Suppressor macrophage treated with lipopolysaccharide for 1 hour (primary cell): ENCODE results near the gene CCNI2.
A peak's percentile ranks its signal among the peaks of the same experiment; 100 is the strongest.

Experiments used
- DNase-seq, 3 donors: peaks; one replicate each; pipeline ENCODE4 v3.0.0-alpha.2; 2020 to 2022

Gene CCNI2

GRCh38 chr5:132766020-132766805, 19.0 kb downstream of the CCNI2 start:
- DNase-seq: no peak

GRCh38 chr5:132766806-132767055, 19.5 kb downstream of the CCNI2 start:
- DNase-seq: no peak

DNA sequence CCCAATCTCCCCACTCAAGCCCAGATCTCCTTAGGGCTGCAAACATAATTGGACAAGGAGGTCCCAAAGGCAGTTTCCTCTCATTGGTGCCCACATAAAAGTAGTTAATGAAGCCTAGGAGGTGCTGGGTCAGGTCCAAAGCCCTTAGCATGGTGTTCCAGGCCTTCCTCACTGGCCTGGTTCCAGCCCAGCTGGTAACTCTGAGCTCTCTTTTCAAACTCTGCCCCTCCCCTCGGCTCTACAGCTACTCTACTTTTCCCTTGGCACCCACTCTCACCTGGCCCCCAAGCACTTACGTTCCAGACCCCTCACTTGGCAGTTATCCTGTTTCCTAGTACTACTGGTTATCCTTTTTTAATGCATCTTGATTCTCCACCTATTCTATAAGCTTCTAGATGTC, 19.9 kb downstream of the CCNI2 start:
- no peak for DNase-seq

- DNase-seq: no peak
These were observed 21.3 kb downstream of the CCNI2 start for GRCh38 chr5:132768485-132768868.

- no peak for DNase-seq
These were observed 23.4 kb downstream of the CCNI2 start for GRCh38 chr5:132770476-132771159.

DNA sequence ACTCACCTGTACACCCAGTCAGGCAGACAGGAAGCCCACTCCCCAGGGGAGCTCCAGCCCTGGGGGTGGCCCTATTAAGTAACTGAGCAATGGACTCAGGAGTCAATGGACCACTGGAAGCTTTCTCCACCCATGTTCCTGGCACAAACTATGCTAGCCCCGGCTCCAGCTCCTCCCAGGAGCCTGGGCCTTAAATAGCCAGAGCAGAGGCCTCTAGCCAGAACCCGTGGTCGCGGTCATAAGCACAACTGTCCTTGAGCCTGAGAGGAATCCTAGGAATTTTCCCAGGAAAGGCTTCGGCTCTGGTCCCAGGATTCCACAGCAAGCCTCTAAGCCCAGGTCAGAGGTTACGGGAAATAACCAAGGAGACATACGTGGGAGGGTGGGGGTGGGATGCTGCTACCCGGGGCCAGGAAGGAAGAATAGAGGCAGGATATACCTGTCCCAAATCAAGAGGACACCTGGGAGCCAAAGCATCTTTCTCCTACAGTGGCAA, 24.3 kb downstream of the CCNI2 start:
- DNase-seq: no peak

DNA sequence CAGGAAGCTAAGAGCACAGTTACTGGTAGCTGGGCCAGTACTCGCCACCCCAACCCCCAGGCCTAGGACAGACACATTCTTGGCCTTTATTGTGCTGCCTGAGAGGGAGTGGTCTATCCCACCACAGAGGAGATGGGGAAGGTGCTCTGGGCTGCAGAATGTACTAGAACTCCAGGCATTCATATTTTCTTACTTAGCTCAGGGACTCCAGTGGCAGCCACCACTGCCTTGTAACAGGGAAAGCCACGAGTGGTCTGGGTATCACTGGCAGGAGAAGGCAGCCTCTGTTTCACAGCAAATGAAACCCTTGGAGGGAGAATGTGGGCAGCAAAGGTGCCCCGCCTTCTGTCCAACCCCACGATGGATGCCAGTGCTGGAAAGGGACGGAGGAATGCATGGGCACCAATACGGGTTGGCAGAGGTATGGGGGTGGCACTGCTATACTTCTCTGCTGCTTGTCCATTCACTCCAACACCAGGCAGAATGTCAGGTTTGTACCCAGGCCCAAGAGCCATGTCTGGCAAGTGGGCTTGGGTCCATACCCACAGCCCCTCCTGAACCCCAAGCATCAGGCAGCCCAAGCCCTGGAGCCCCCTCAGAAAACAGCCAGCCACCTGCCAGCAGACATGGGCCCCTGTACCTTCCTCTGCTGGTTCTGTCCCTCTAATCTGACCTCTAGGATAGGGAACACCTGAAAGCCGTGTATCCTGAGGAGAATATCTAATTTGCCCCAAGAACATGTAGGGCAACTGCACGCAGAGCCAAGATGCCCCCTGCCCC, 25.3 kb downstream of the CCNI2 start:
- no peak for DNase-seq

GRCh38 chr5:132773114-132773513, 25.9 kb downstream of the CCNI2 start:
- no peak for DNase-seq

- no peak for DNase-seq
These were observed 26.6 kb downstream of the CCNI2 start for GRCh38 chr5:132773601-132774355.

- no peak for DNase-seq
These were observed 27.2 kb downstream of the CCNI2 start for GRCh38 chr5:132774406-132774805.

DNA sequence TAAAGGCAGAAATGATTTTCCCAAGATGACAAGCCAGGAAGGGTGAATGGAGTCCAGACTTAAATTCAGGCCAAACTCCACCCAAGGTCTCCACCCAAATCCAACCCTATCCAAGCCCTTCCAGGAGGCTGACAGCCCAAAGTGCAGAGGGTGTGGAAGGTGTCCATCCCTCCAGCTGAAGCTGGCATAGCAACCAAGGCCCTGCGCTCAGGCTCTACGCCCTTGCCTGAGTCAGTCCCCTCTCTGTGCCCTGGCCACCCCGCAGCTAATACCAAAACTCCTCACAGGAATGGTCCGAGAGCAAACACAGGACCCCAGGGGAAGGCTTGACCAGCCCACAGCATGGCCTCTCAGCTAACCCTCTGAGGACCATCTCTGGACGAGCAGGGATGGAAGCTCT, 27.7 kb downstream of the CCNI2 start:
- no peak for DNase-seq

DNA sequence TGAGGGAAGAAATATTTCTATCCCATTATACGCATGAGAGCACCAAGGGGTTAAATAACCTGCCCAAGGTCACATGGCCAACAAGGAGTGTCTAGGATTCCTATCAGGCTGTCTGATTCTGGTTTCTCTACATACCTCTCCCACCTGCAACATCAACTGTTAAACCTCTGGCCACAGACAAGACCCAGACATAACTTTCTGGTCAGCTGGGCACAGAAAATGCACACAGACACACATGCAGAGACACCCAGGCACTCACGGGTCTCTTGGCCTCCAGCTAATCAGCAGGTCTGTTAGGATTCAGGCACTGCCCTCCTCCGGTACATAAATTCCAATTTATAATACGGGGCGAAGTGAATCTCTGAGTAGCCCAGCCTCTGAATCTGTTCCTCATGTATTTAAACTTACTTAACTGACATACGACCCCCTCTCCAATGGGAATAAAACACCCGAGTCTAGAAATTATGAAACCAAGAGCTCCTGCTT, 28.3 kb downstream of the CCNI2 start:
- no peak for DNase-seq

GRCh38 chr5:132776131-132776937, 29.1 kb downstream of the CCNI2 start:
- DNase-seq: peak in 1 of 3 donors; percentile 22

GRCh38 chr5:132776938-132777208, 29.6 kb downstream of the CCNI2 start:
- DNase-seq: no peak

DNA sequence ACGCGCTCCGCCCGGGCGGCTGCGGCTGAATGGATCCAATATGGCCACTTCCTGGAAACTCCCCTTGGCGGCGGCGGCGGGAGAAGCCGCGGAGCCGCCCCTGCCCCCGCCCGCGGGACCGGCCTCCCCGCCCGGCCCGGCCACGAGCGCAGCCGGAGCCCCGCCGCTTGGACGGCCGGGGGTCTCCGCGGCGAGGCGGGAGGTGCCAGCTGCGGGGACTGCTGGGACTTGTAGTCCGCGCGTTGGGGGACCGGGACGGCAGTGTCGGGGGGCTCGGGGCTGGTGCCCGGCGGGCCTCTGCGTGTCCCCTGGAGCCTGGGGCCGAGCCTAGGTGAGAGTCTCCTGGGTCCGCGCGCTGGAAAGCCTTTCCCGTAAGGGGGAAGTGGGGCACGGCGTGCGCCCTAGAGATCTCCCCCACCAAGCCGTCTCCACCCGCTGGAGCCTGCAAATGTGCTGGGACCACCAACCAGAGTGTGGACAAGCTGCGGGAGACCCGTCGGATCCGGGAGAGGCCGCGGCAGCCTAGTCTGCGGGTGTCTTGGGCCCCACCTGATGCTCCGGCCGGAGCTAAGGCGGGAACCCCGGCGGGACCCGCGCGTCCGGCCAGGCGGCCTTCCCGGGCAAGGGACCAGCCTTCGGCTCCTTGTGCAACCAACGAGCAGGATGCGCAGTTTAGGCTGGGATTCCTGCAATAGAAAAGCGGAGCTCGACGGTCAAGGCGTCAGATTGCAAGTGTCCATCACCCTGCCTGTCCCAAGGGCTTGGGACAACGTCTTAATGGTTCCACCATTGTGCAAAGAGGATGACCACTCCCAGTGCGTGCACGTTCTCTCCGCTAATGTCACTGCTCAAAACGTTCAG, 30.2 kb downstream of the CCNI2 start, which contains the start of gene SEPTIN8:
Gene SEPTIN8 (minus strand): TSS at position 31 of the 861 bp plus-strand sequence. CDS start 102 bp downstream, outside the sequence.
- peak; percentile 63 to 84 (median 73) for DNase-seq

GRCh38 chr5:132778129-132778528, 30.9 kb downstream of the CCNI2 start:
- no peak for DNase-seq

- DNase-seq: no peak
These were observed 31.6 kb downstream of the CCNI2 start for GRCh38 chr5:132778856-132779255.

DNA sequence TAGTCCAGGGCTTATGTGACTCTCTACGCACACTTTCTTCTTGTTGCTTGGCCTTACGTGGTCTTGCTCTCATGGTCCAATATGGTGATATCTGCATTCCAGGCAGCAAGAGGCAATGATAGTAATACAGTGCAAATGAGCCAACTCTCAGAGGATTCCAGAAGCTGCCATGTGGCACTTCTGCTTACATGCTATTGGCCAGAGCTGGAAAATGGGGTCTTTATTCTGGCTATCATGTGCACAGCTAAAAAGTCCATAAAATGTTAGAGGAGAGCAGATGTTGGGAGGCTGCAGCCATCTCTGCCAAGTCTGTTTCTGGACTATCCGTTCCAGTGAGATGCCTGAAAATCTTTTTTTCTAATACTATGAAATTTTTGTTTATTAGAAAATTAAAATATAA, 32.7 kb downstream of the CCNI2 start:
- DNase-seq: no peak

GRCh38 chr5:132780577-132780976, 33.4 kb downstream of the CCNI2 start:
- no peak for DNase-seq

DNA sequence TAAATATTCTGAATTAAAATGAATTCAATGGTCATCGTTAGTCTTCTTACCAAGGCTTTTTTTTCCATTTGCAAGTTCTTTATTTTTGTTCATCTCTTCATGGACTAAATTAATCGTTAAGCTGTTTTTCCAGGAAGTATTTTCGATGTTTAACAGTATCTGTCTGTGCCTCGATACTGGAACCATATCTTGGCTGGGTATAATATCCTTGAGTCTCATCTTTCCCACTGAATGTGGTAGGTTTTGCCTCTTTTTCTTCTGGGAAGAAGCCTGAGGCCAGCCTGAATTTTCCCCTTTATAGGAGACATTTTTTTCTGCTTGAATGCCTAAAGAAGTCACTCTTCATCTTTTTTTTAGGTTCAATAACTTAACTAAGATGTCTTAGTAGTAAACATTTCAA, 33.8 kb downstream of the CCNI2 start:
- no peak for DNase-seq

DNA sequence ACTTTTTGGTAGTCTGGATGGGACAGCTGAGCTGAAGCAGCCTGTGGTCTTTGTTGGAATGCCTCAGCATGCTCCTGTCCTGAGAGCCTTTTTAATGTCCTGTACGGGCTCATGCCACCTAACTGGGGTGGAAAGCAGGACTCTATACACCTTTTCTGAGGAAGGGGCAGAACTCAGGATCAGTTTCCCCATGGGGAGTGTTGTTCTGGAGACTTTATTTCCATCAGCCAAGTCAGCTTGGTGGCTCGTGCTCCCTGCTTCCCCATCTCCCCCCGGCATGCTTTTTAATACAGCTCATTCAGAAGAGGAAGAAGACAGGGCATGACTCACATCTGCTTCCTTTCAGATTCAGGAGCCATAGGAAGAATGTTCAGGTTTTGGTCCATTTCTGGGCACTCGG, 34.9 kb downstream of the CCNI2 start:
- peak; percentile 76 to 84 (median 80) for DNase-seq
